ENCODE measurements around the gene PICALM. TPM values are rescaled to one million over a fixed set of nuclear protein-coding genes. Genes with fewer than 3 reads are reported as not detected.

PICALM gene
- total and polyA plus RNA-seq, 2 of the 8 experiments (the other 6 are each of a cell fraction or from before 2014, with no cell fraction given): 69.4 to 71.3 TPM

- FAIRE-seq: no peak
- Histone ChIP-seq H3K79me2 (ENCODE audit: control insufficient read depth in 1 of 2, insufficient read depth in 2 of 2, low read length in 2 of 2) (peaks cover 13 to 69% of the 10 kb centered on the region in 2 experiments), H4K20me1 (replicated peaks in 1 of 2; ENCODE audit: control insufficient read depth in 1 of 2, insufficient read depth in 2 of 2, low read length in 2 of 2) (peaks cover 3 to 6% of the 10 kb centered on the region in 2 experiments)
- TF ChIP-seq CREB1 (IDR thresholded peaks at IDR 0.05) (no peak), YY1 (IDR thresholded peaks at IDR 0.05; ENCODE audit: low read depth, low read length) (no peak), ATF3 (IDR thresholded peaks at IDR 0.05; ENCODE audit: insufficient read depth, low read depth, low read length) (no peak)
Observed at GRCh38 chr11:86066657-86067008, 2.3 kb downstream of the PICALM start.

More at GRCh38 chr11:86066657-86067008, 2.3 kb downstream of the PICALM start:
- Histone ChIP-seq H3K36me3 (ENCODE audit: control insufficient read depth in 2 of 4, insufficient read depth in 4 of 4, low read length in 3 of 4) (no peaks in the 10 kb centered on the region), H2AFZ (ENCODE audit: low read length) (no peak overlapping the region), H4K91ac (replicated peaks; ENCODE audit: insufficient read length, low read length) (no peak overlapping the region), H3K4me3 (ENCODE audit: extremely low read depth in 1 of 4, insufficient read depth in 2 of 4, low read depth in 3 of 4, low read length in 4 of 4) (peak overlapping the region; percentile 93 to 97 (median 96); a peak in 7 of 8 replicates), H2BK12ac (ENCODE audit: low read depth, low read length) (no peak overlapping the region), H3K56ac (replicated peaks; ENCODE audit: insufficient read length, low read depth, low read length) (no peak overlapping the region), H2BK20ac (ENCODE audit: low read length) (no peak overlapping the region), H2BK5ac (ENCODE audit: low read depth, low read length) (no peak overlapping the region), H2AK5ac (ENCODE audit: low read depth, low read length) (no peak overlapping the region), H3K18ac (ENCODE audit: extremely low read depth, low read length) (no peak overlapping the region), H2BK15ac (ENCODE audit: low read length) (no peak overlapping the region), H2BK120ac (replicated peaks; ENCODE audit: low read depth, low read length) (no peak overlapping the region), H3K23ac (ENCODE audit: insufficient read length) (no peak overlapping the region), H3K14ac (ENCODE audit: insufficient read length) (no peak overlapping the region), H3K4ac (replicated peaks; ENCODE audit: insufficient read length, low read depth, low read length) (no peak overlapping the region), H3K27me3 (replicated peaks in 1 of 4; ENCODE audit: control insufficient read depth in 3 of 4, extremely low read depth in 1 of 4, insufficient read depth in 3 of 4, low read length in 3 of 4) (no peaks in the 10 kb centered on the region), H3K9me3 (ENCODE audit: insufficient read depth in 2 of 2, low read depth in 1 of 2, low read length in 1 of 2) (no peaks in the 10 kb centered on the region), H3K4me2 (ENCODE audit: insufficient read depth in 1 of 2, low read depth in 2 of 2, low read length in 2 of 2) (peak overlapping the region; percentile 81 to 84; a peak in 3 of 4 replicates), H3K27ac (ENCODE audit: low read depth, low read length) (no peak overlapping the region), H3K9ac (replicated peaks in 1 of 4; ENCODE audit: extremely low read depth in 1 of 4, low read depth in 3 of 4, low read length in 3 of 4) (peak overlapping the region in 2 of 4 experiments; percentile 14 to 64; a peak in 2 of 7 replicates), H3K4me1 (replicated peaks in 1 of 4; ENCODE audit: control insufficient read depth in 3 of 4, insufficient read depth in 4 of 4, low read length in 3 of 4) (peaks cover 0 to 9% (median 2%) of the 10 kb centered on the region in 4 experiments; a peak in 6 of 7 replicates), H3K79me1 (ENCODE audit: low read depth, low read length) (no peaks in the 10 kb centered on the region), H3K23me2 (ENCODE audit: low read depth, low read length) (peaks cover 5% of the 10 kb centered on the region; the same call in 1 of the 2 replicates), H4K8ac (ENCODE audit: extremely low read depth, insufficient read depth, low read length) (no peak overlapping the region), H4K5ac (ENCODE audit: insufficient read length, low read depth, low read length) (no peak overlapping the region)
- POLR2A ChIA-PET (ENCODE audit: partially characterized antibody): no interaction called here
- 56% methylated on average over 5 of the region's 5 CpGs; no CpG with 5 or more reads in 1 of the 2 experiments for WGBS, 2 experiments (ENCODE audit: extremely low coverage in 1 of 2, insufficient coverage in 1 of 2, insufficient read length in 1 of 2, insufficient replicate concordance in 2 of 2, low coverage in 1 of 2, low lambda C conversion rate in 2 of 2, missing lambda C conversion rate in 1 of 2)
- CTCF ChIA-PET (ENCODE audit: partially characterized antibody): interaction anchor here (0.6 to 1.1 kb wide), 2 partner anchors 26 to 230 kb away, joined by 3 read pairs; no protein-coding TSS in a partner anchor
- DNase-seq (ENCODE audit: low read depth in 1 of 2, low spot score in 2 of 2): no peak

Measured in H1 (cell line).